ENCODE data around the gene AFMID. TPM values are rescaled to one million over a fixed set of nuclear protein-coding genes. Genes with fewer than 3 reads are reported as not detected.
A peak's percentile ranks its signal among the peaks of the same experiment; 100 is the strongest.

Gene AFMID
- total and polyA plus RNA-seq, 2 of the 13 experiments (the other 11 are each of a cell fraction or from before 2014, with no cell fraction given) = 249 to 270 TPM

DNA sequence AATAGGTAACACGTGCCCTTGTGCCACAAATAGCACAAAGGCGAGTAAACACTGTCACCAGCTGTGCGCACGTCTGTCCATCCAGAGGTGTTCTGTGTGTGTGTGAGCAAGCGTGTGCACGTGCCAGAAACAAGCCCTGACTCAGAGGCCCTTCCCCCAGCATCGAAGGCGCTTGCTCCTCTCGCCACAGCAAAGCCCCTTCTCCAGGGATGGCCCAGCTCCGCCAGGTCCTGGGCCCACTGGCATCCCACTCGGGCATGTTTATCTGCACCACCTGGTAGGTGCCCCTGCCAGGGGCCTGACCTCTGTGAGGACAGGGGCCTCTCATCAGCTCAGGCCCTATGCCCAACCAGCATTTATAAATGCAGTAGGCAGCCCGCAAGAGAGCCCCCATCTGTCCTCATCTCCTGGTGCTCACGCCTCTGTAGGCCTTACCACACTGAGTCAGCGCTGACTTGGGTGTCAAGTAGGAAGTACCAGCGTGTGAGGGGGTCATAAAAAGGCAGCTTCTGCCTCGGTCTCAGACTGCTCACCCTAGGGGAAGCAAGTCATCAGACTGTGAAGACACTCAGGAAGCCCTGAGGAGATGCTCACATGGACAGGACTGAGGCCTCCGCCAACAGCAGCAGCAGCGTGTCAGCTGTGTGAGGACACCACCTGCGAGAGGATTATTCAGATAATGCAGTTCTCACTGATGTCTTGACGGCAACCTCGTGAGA, 55.0 kb downstream of the AFMID start (continued):
- TF ChIP-seq ZBTB10 (CRISPR knock-in tag; IDR thresholded peaks at IDR 0.05; ENCODE audit: borderline replicate concordance) (no peak), KDM2A (CRISPR knock-in tag; IDR thresholded peaks at IDR 0.05; ENCODE audit: borderline replicate concordance, low read depth) (no peak; the same call in 1 of the 2 replicates), IRF2 (CRISPR knock-in tag; IDR thresholded peaks at IDR 0.05) (no peak), U2AF1 (optimal IDR thresholded peaks at IDR 0.05; ENCODE audit: low read depth, low read length) (no peak), ZNF317 (CRISPR knock-in tag; IDR thresholded peaks at IDR 0.05) (no peak), ZSCAN5A (CRISPR knock-in tag; IDR thresholded peaks at IDR 0.05; ENCODE audit: borderline replicate concordance) (no peak), ZNF253 (CRISPR knock-in tag; IDR thresholded peaks at IDR 0.05; ENCODE audit: borderline replicate concordance) (no peak), MTF1 (CRISPR knock-in tag; IDR thresholded peaks at IDR 0.05) (no peak), ZNF724P (CRISPR knock-in tag; IDR thresholded peaks at IDR 0.05; ENCODE audit: borderline replicate concordance) (0 out of 2 replicates have a peak, but pooled peaks have one; percentile 81), ADNP (CRISPR knock-in tag; IDR thresholded peaks at IDR 0.05) (no peak), RBFOX2 (IDR thresholded peaks at IDR 0.05; ENCODE audit: low read depth, low read length) (no peak), ERF (CRISPR knock-in tag; IDR thresholded peaks at IDR 0.05) (no peak), ZNF775 (CRISPR knock-in tag; IDR thresholded peaks at IDR 0.05; ENCODE audit: borderline replicate concordance) (no peak), CENPT (CRISPR knock-in tag; IDR thresholded peaks at IDR 0.05; ENCODE audit: low read depth) (no peak), ZNF337 (CRISPR knock-in tag; IDR thresholded peaks at IDR 0.05; ENCODE audit: borderline replicate concordance, low read depth) (no peak), ZNF83 (CRISPR knock-in tag; IDR thresholded peaks at IDR 0.05; ENCODE audit: borderline replicate concordance) (0 out of 2 replicates have a peak, but pooled peaks have one; percentile 53), NPAS2 (CRISPR knock-in tag; IDR thresholded peaks at IDR 0.05; ENCODE audit: borderline replicate concordance) (no peak), ZNF883 (CRISPR knock-in tag; IDR thresholded peaks at IDR 0.05; ENCODE audit: not compliant biosample characterization) (no peak), TSC22D2 (CRISPR knock-in tag; IDR thresholded peaks at IDR 0.05; ENCODE audit: borderline replicate concordance) (no peak), KAT7 (CRISPR knock-in tag; IDR thresholded peaks at IDR 0.05; ENCODE audit: borderline replicate concordance) (no peak), GATAD1 (CRISPR knock-in tag; IDR thresholded peaks at IDR 0.05) (no peak), ZNF292 (CRISPR knock-in tag; IDR thresholded peaks at IDR 0.05; ENCODE audit: borderline replicate concordance, low read depth) (no peak), ZNF530 (CRISPR knock-in tag; IDR thresholded peaks at IDR 0.05; ENCODE audit: low read depth) (no peak), ZNF121 (CRISPR knock-in tag; IDR thresholded peaks at IDR 0.05) (no peak), MTA1 (CRISPR knock-in tag; IDR thresholded peaks at IDR 0.05; ENCODE audit: borderline replicate concordance) (0 out of 2 replicates have a peak, but pooled peaks have one; percentile 11)
- TF ChIP-seq, protein P1, sequence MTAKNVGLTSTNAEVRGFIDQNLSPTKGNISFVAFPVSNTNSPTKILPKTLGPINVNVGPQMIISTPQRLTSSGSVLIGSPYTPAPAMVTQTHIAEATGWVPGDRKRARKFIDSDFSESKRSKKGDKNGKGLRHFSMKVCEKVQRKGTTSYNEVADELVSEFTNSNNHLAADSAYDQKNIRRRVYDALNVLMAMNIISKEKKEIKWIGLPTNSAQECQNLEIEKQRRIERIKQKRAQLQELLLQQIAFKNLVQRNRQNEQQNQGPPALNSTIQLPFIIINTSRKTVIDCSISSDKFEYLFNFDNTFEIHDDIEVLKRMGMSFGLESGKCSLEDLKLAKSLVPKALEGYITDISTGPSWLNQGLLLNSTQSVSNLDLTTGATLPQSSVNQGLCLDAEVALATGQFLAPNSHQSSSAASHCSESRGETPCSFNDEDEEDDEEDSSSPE (CRISPR knock-in tag; IDR thresholded peaks at IDR 0.05) = no peak

All from HepG2 (cell line).